K562 (cell line): ENCODE results near the gene CNPPD1. TPM values are rescaled to one million over a fixed set of nuclear protein-coding genes. Genes with fewer than 3 reads are reported as not detected.

Source experiments
- ATAC-seq: fragments of 200-7000 bp; cut with Tn5 transposase; 3 replicates; pipeline ENCODE4 v1.9.1; 2020; ENCODE audit warnings: moderate library complexity
- BruUV-seq: library from RNA; stranded (reverse); fragments of 400-500 nt; replicated peaks from 2 replicates; lab custom pipeline; 2021; lab: Mats Ljungman, UMichigan
- CTCF ChIA-PET: fragments of 300-600 bp; formaldehyde crosslinking; extraction: SDS; loops from one replicate; lab custom pipeline; 2021; ENCODE audit warnings: low intra/inter-chr PET ratio; lab: Yijun Ruan, JAX
- POLR2A ChIA-PET: fragments of 300-600, 350-650 bp; sonication (Branson Sonifier 250); formaldehyde crosslinking; extraction: SDS; loops from one replicate; lab custom pipeline; 2021; ENCODE audit warnings: antibody characterized with exemption, inconsistent platforms; lab: Yijun Ruan, JAX
- DNase-seq, 4 experiments: peaks; one replicate each; pipeline versions ENCODE4 v3.0.0 to v3.0.0-alpha.2; 2011 to 2018; ENCODE audit warnings: low spot score in 3 of 4, mixed read lengths in 3 of 4; ENCODE audit errors: extremely low read depth in 1 of 4
- FAIRE-seq: peaks from 2 replicates; lab custom pipeline; 2011; peaks lifted over from hg19 to GRCh38; lab: Jason Lieb, UNC
- H2AFZ ChIP-seq: 2 replicates; pipeline ENCODE4 v1.6.0; 2011; ENCODE audit warnings: low read depth, low read length, control low read depth, inconsistent platforms
- H3K27ac ChIP-seq: fragments of 200-600 bp; 3 replicates; pipeline ENCODE4 v1.8.0; 2011; ENCODE audit warnings: low read depth, mild to moderate bottlenecking, control low read depth, inconsistent platforms, low read length, moderate library complexity, mixed read lengths; ENCODE audit errors: extremely low read depth
- H3K27me3 ChIP-seq, 2 experiments: fragments of 300-600 bp in 1 of 2; 2 replicates in 1 of 2; 3 replicates in 1 of 2; pipeline versions ENCODE4 v1.6.0 to v1.8.0; 2011; ENCODE audit warnings: inconsistent platforms in 2 of 2, low read length in 2 of 2, mild to moderate bottlenecking in 1 of 2, mixed read lengths in 1 of 2, moderate library complexity in 1 of 2; ENCODE audit not compliant: control insufficient read depth in 2 of 2, insufficient read depth in 2 of 2
- H3K36me3 ChIP-seq: fragments of 300-600 bp; 3 replicates; pipeline ENCODE4 v1.8.0; 2011; ENCODE audit warnings: mild to moderate bottlenecking, low read length, inconsistent platforms; ENCODE audit not compliant: control insufficient read depth, insufficient read depth
- H3K4me1 ChIP-seq, 2 experiments: fragments of 200-600 bp in 1 of 2; replicated peaks in 1 of 2; 2 replicates in 1 of 2; 3 replicates in 1 of 2; pipeline versions ENCODE4 v1.5.1 to v1.8.0; 2011; ENCODE audit warnings: inconsistent platforms in 2 of 2, low read length in 2 of 2, mild to moderate bottlenecking in 1 of 2, mixed read lengths in 1 of 2, moderate library complexity in 1 of 2; ENCODE audit not compliant: control insufficient read depth in 2 of 2, insufficient read depth in 2 of 2
- H3K4me2 ChIP-seq: 2 replicates; pipeline ENCODE4 v1.6.1; 2011; ENCODE audit warnings: low read length, control low read depth, inconsistent platforms, mixed read lengths; ENCODE audit not compliant: insufficient read depth
- H3K4me3 ChIP-seq: fragments of 200-600 bp; sonication (generic), shearing (Covaris generic); 2 replicates; pipeline ENCODE4 v1.5.1; 2016; ENCODE audit warnings: control low read depth, inconsistent platforms
- H3K79me2 ChIP-seq: fragments of 200-600 bp; 3 replicates; pipeline ENCODE4 v1.8.0; 2011; ENCODE audit warnings: low read length, inconsistent platforms; ENCODE audit not compliant: control insufficient read depth, insufficient read depth
- H3K9ac ChIP-seq, 2 experiments: 2 replicates each; pipeline versions ENCODE4 v1.6.0 to v1.6.1; 2011; ENCODE audit warnings: low read depth in 2 of 2, low read length in 2 of 2, control low read depth in 1 of 2, inconsistent platforms in 1 of 2, mild to moderate bottlenecking in 1 of 2, mixed read lengths in 1 of 2; ENCODE audit not compliant: insufficient read depth in 1 of 2
- H3K9me1 ChIP-seq: one replicate; pipeline ENCODE4 v1.6.0; 2011; ENCODE audit warnings: inconsistent platforms, mild to moderate bottlenecking, low read length, moderate library complexity; ENCODE audit not compliant: control insufficient read depth, insufficient read depth
- H3K9me3 ChIP-seq: replicated peaks from 2 replicates; pipeline ENCODE4 v1.5.1; 2011; ENCODE audit warnings: low read depth, low read length, inconsistent platforms; ENCODE audit not compliant: control insufficient read depth, insufficient read depth
- H4K20me1 ChIP-seq: replicated peaks from 2 replicates; pipeline ENCODE4 v1.6.1; 2011; ENCODE audit warnings: low read length, inconsistent platforms, mixed read lengths; ENCODE audit not compliant: control insufficient read depth, insufficient read depth
- BRF1 ChIP-seq: IDR thresholded peaks from 3 replicates; pipeline ENCODE4 v1.6.1; 2011; ENCODE audit warnings: borderline replicate concordance, mild to moderate bottlenecking; ENCODE audit not compliant: insufficient read length; ENCODE audit errors: extremely low read depth
- SETDB1 ChIP-seq: IDR thresholded peaks from one replicate; pipeline ENCODE4 v1.6.1; 2012; ENCODE audit warnings: low read length, control low read depth, inconsistent platforms
- TEAD2 ChIP-seq: fragments of 450-650 bp; IDR thresholded peaks from 2 replicates; pipeline ENCODE4 v1.6.1; 2016; ENCODE audit warnings: missing genetic modification characterization, control low read depth, missing compliant biosample characterization
- TSC22D4 ChIP-seq: fragments of 450-650 bp; IDR thresholded peaks from 2 replicates; pipeline ENCODE4 v1.6.1; 2016; ENCODE audit warnings: missing genetic modification characterization, missing biosample characterization, control low read depth
- ZFPM2 ChIP-seq: fragments of 250-450 bp; sonication (Bioruptor Pico); IDR thresholded peaks from 2 replicates; pipeline ENCODE4 v1.5.1; 2022; ENCODE audit warnings: mild to moderate bottlenecking
- WGBS: fragments of 100-300 bp; shearing (Covaris generic); methylation state at CpG from one replicate; pipeline ENCODE4 v1.1.6; 2016; ENCODE audit warnings: low coverage, mixed read lengths; ENCODE audit not compliant: insufficient coverage; ENCODE audit errors: missing lambda C conversion rate; 5-methylcytosine and 5-hydroxymethylcytosine counted together
- in situ Hi-C: fragments of 300-500 bp; cut with MboI; formaldehyde crosslinking; loops from 4 replicates; pipeline ENCODE4 v1.15.0; 2018; ENCODE audit warnings: inconsistent platforms, mixed read lengths
- intact Hi-C: fragments of 100-400 bp; cut with micrococcal nuclease; formaldehyde crosslinking; loops from 2 replicates; pipeline ENCODE4 v1.14.2; 2022
- polyA plus RNA-seq, 8 experiments: library from polyadenylated mRNA; depleted of rRNA in 4 of 8; stranded (reverse) in 5 of 8; unstranded in 3 of 8; fragments of >200 nt; fragmentation: Nextera tagmentation in 2 of 8; fragmentation: Illumina TruSeq in 1 of 8; extraction: Ambion mirVana in 2 of 8; extraction: Trizol in 1 of 8; gene quantifications; 2 replicates each; pipeline versions ENCODE4 v1.2.1 to v1.2.3, GENCODE V29; 2011 to 2014; ENCODE audit warnings: inconsistent platforms in 1 of 8, missing spikeins in 1 of 8
- total RNA-seq, 7 experiments: library from RNA; depleted of rRNA in 6 of 7; stranded (reverse); fragments of >200 nt in 6 of 7; fragmentation: Illumina TruSeq in 2 of 7; extraction: Trizol in 2 of 7; gene quantifications; 2 replicates each; pipeline versions ENCODE4 v1.2.1 to v1.2.3, GENCODE V29; 2011 to 2021; ENCODE audit warnings: low replicate concordance in 1 of 7

Gene CNPPD1
- total and polyA plus RNA-seq, 9 of the 15 experiments (the other 6 are each of a cell fraction or from before 2014, with no cell fraction given), result 9.9 to 53.5 (median 27.0) TPM

DNA sequence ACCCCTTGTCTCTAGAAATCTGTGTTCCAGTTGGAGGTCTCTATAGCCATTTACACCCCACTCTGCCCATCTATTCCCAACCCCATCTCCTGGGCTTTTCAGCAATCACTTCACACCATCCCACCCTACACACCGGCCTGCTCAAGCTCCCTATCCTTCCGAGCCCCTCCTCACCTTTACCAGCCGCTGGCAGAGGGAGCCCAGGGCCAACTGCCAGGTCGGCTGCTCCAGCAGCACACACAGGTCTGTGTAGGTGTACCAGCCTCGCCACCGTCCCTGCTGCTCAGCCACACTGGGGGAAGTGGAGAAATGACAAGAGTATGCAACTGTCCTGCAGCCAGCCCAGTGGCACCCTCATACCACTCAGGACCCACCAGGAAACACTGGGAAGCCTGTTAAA lies 3.5 kb downstream of the CNPPD1 start:
- Histone ChIP-seq H3K9ac (peak overlapping the region in 1 of 2 experiments; percentile 71; a peak in 2 of 4 replicates), H3K27me3 (no peaks in the 10 kb centered on the region), H3K9me1 (no peaks in the 10 kb centered on the region), H3K27ac (no peak overlapping the region), H3K4me3 (no peak overlapping the region), H3K36me3 (peaks cover 29% of the 10 kb centered on the region; the same call in 2 of the 3 replicates), H3K9me3 (no peaks in the 10 kb centered on the region), H3K79me2 (peaks cover 20% of the 10 kb centered on the region)
- in situ Hi-C loops (loop anchor here (5.0 kb wide), 2 partner anchors 34 to 119 kb away; partner anchors contain the start of gene ZFAND2B), intact Hi-C loops (no loop called here)
- DNase-seq, result no peak
- no peak for ATAC-seq
- TF ChIP-seq TSC22D4 (tag), result no peak
- no peak for TF ChIP-seq BRF1
- no peak for TF ChIP-seq SETDB1
- TF ChIP-seq ZFPM2 (CRISPR knock-in tag), result no peak
- no peak for TF ChIP-seq TEAD2
- TF ChIP-seq, all 486 proteins: peak for 0
- Histone ChIP-seq H3K4me2 (no peak overlapping the region), H3K4me1 (peaks cover 8 to 16% of the 10 kb centered on the region in 2 experiments; a peak in 4 of 5 replicates), H2AFZ (no peak overlapping the region), H4K20me1 (no peaks in the 10 kb centered on the region)
- WGBS, result 100% methylated on average over 2 of the region's 6 CpGs
- CTCF ChIA-PET, result no interaction called here
- POLR2A ChIA-PET, result no interaction called here
- BruUV-seq, result no TSS peak
- no peak for FAIRE-seq
